Hematopoietic multipotent progenitor cell treated with erythropoietin and hydrocortisone succinate and interleukin-3 and kit ligand, for 15 days (in vitro differentiated cells): ENCODE measurements around the gene SPSB1.
"Not testable (repeated sequence)": the region's sequence is repeated elsewhere in the genome, so short reads cannot be mapped to it uniquely, and the experiment has no call there.

Experiments
- DNase-seq: peaks from one replicate; pipeline ENCODE4 v3.0.0-alpha.2; 2015; ENCODE audit warnings: low spot score

SPSB1 gene

GRCh38 chr1:9367806-9368205 lies 75.1 kb downstream of the SPSB1 start:
- DNase-seq = no peak

GRCh38 chr1:9368356-9368755 lies 75.7 kb downstream of the SPSB1 start:
- DNase-seq = no peak

GRCh38 chr1:9369964-9370788 lies 77.5 kb downstream of the SPSB1 start:
- DNase-seq = no peak

- DNase-seq = no peak
Measured at GRCh38 chr1:9371391-9371935, 78.8 kb downstream of the SPSB1 start.

- DNase-seq = no peak
Measured at GRCh38 chr1:9371951-9372350, 79.3 kb downstream of the SPSB1 start.

- DNase-seq = no peak
Measured at GRCh38 chr1:9373619-9374018, 80.9 kb downstream of the SPSB1 start.

GRCh38 chr1:9374748-9375341 lies 82.2 kb downstream of the SPSB1 start:
- no peak for DNase-seq

- DNase-seq = no peak
Measured at GRCh38 chr1:9375912-9376311, 83.2 kb downstream of the SPSB1 start.

- no peak for DNase-seq
Measured at GRCh38 chr1:9376430-9376829, 83.7 kb downstream of the SPSB1 start.

- DNase-seq = no peak
Measured at GRCh38 chr1:9376886-9377333, 84.2 kb downstream of the SPSB1 start.

GRCh38 chr1:9378801-9379200 lies 86.1 kb downstream of the SPSB1 start:
- DNase-seq = no peak

GRCh38 chr1:9380711-9381110 lies 88.0 kb downstream of the SPSB1 start:
- no peak for DNase-seq

GRCh38 chr1:9382643-9383491 lies 90.2 kb downstream of the SPSB1 start:
- no peak for DNase-seq

- DNase-seq = no peak
Measured at GRCh38 chr1:9384128-9384527, 91.4 kb downstream of the SPSB1 start.

- DNase-seq = no peak
Measured at GRCh38 chr1:9384751-9385245, 92.1 kb downstream of the SPSB1 start.

- DNase-seq = not testable (repeated sequence)
Measured at GRCh38 chr1:9385392-9385791, 92.7 kb downstream of the SPSB1 start.

GRCh38 chr1:9385801-9386573 lies 93.3 kb downstream of the SPSB1 start:
- DNase-seq = no peak

GRCh38 chr1:9388335-9389180 lies 95.9 kb downstream of the SPSB1 start:
- no peak for DNase-seq

GRCh38 chr1:9389968-9390367 lies 97.3 kb downstream of the SPSB1 start:
- no peak for DNase-seq

GRCh38 chr1:9391620-9392019 lies 98.9 kb downstream of the SPSB1 start:
- DNase-seq = no peak

GRCh38 chr1:9394010-9394409 lies 101.3 kb downstream of the SPSB1 start:
- DNase-seq = no peak
